ENCODE measurements around the gene TRIM71.

The TRIM71 gene

DNA sequence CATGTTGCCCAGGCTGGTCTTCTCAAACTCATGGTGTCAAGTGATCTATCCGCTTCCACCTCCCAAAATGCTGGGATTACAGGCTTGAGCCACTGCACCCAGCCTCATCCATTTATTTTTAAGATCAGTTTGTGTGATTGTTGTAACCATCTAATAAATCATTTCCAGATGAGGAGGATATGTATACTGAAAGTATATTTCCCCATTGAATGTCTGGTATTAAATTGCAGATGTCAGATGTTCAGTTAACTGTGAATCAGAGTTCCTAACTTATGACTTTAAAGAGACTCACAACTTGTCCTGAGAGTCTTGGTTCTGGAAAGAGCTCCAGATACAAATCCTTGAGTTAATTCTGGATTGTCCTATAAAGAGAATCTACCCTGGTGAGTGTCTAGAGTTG is 62.4 kb downstream of the TRIM71 start:
- Mint-ChIP-seq H3K27me3 (no peaks in the 10 kb centered on the region), H3K36me3 (no peaks in the 10 kb centered on the region), H3K9me3 (ENCODE audit: low read depth) (no peaks in the 10 kb centered on the region), H3K27ac (no peak overlapping the region), H3K4me3 (no peak overlapping the region), H3K4me1 (ENCODE audit: low read depth) (peaks cover 11% of the 10 kb centered on the region)

DNA sequence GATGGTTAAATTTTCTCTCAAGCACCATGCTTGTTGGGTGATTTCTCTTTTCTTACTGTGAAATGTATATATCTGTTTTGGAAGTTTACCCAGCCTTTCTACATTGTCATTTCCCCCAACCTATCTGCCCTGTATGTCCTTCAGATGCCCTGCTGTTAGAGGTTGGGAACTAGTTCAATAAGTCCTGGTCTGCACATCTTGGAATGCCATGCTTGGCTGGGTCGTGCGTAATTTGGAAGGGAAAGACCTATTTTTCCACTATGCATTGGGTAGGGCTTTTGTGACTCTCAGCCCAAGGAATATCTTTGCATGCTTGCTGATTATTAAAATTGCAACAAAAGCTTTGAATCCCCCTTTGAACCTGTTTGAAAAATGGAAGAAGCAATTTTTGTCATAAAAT is 63.8 kb downstream of the TRIM71 start:
- no peaks in the 10 kb centered on the region for H3K9me3 Mint-ChIP-seq (ENCODE audit: low read depth)
- H3K4me3 Mint-ChIP-seq, result no peak overlapping the region
- H3K27me3 Mint-ChIP-seq, result no peaks in the 10 kb centered on the region
- H3K27ac Mint-ChIP-seq, result no peak overlapping the region
- H3K36me3 Mint-ChIP-seq, result no peaks in the 10 kb centered on the region
- peaks cover 11% of the 10 kb centered on the region for H3K4me1 Mint-ChIP-seq (ENCODE audit: low read depth)

DNA sequence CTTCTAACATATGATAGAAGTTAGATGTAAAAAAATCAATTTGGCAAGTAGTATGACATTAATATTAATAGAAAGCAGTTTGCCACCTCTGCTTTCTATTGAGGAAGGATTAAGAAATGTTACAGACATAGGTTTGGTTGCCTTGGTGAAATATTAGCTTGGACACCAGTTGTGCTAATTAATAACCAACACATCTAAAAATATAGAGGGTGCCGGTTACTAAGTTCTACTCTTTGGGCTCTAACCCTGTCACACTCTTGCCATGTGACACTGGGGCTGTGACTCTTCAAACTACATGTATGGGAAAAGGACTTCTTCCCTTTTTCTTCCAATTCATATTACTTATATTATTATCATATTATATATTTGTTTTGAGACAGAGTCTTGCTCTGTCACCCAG is 64.4 kb downstream of the TRIM71 start:
- Mint-ChIP-seq H3K9me3 (ENCODE audit: low read depth) (no peaks in the 10 kb centered on the region), H3K4me1 (ENCODE audit: low read depth) (peaks cover 11% of the 10 kb centered on the region), H3K27me3 (no peaks in the 10 kb centered on the region), H3K4me3 (no peak overlapping the region), H3K36me3 (no peaks in the 10 kb centered on the region), H3K27ac (no peak overlapping the region)

DNA sequence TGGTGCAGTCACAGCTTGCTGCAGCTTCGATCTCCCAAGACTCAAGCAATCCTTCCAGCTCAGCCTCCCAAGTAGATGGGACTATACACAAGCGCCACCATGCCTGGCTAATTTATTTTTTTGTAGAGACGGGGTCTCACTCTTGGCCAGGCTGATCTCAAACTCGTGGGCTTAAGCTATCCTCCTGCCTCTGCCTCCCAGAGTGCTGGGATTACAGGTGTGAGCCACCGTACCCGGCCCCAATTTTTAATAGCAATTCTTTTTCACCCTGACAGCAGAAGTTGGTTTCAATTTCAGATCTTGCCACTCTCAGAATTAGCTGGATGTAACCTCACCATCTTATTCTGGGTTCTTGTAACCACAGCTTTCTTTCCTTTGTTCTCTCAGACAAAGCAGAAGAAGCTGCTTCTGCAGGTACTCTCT is 64.8 kb downstream of the TRIM71 start:
- Mint-ChIP-seq H3K4me3 (no peak overlapping the region), H3K9me3 (ENCODE audit: low read depth) (no peaks in the 10 kb centered on the region), H3K4me1 (ENCODE audit: low read depth) (peaks cover 11% of the 10 kb centered on the region), H3K27me3 (no peaks in the 10 kb centered on the region), H3K27ac (no peak overlapping the region), H3K36me3 (no peaks in the 10 kb centered on the region)

DNA sequence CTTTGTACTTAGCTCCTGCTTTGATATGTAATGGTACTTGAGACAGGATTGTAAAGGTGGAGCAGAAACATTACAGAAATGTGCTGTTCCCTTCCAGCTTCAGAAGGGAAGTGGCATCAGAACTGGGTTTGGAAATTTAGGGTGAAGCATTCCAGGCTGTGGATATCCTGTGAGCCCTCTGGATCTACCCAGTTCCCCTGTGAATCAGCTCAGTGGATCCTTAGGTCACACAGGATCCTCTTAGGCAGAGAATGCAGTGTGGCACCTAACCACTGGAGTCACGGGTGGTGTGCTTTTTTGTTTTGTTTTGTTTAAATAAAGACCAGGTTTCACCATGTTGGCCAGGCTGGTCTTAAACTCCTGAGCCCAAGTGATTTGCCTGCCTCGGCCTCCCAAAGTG is 66.0 kb downstream of the TRIM71 start:
- Mint-ChIP-seq H3K4me1 (ENCODE audit: low read depth) (peaks cover 11% of the 10 kb centered on the region), H3K36me3 (no peaks in the 10 kb centered on the region), H3K4me3 (no peak overlapping the region), H3K27ac (no peak overlapping the region), H3K9me3 (ENCODE audit: low read depth) (no peaks in the 10 kb centered on the region), H3K27me3 (no peaks in the 10 kb centered on the region)

DNA sequence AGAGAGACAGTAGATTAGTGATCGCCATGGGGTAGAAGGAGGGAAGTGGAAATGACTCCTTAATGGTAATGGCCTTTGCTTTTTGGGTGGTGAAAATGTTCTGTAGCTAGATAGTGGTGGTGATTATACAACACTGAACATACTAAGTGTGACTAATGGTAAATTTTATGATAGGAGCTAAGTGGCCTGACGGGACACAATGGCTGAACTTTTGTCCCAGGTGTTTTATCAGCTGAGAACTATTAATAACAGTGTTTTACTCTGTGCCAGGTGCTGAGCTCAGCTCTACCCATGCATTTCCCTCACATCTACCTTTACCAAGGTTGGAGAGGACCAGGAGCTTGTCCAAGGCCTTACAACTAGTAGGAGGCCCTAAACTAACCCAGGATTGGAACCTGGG is 66.8 kb downstream of the TRIM71 start:
- Mint-ChIP-seq H3K4me1 (ENCODE audit: low read depth) (peaks cover 11% of the 10 kb centered on the region), H3K27ac (no peak overlapping the region), H3K27me3 (no peaks in the 10 kb centered on the region), H3K4me3 (no peak overlapping the region), H3K9me3 (ENCODE audit: low read depth) (no peaks in the 10 kb centered on the region), H3K36me3 (no peaks in the 10 kb centered on the region)

DNA sequence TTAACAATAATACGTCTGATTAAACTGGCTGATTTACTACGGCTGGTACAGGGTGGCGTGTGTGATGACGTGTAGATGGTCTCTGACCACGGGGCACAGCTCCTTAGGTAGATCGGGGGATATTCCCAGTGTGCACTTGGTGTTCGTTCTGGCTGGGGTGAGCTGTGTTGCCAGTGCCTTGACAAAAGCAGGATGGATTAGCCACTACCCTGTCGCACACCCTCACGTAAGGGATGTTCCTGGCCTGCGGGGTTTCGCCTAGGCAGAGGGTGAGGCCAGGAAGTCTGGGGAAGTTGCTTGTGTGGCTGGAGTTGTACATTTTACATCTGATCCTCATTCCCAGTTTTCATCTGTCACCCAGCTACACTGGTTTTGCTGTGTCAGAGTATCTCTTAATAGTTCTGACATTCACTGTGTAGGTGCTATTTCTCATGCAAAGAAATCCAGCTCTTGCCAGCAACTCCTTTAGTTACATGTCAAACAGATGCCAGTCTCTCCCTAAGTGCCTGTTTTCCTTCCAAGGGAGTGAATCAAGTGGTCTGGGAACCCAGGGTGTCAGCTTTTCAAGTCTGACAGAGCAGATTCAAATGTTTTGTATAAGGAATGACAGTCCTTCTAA is 67.6 kb downstream of the TRIM71 start:
- H3K27ac Mint-ChIP-seq, result no peak overlapping the region
- H3K9me3 Mint-ChIP-seq (ENCODE audit: low read depth), result no peaks in the 10 kb centered on the region
- H3K4me1 Mint-ChIP-seq (ENCODE audit: low read depth), result peaks cover 11% of the 10 kb centered on the region
- no peaks in the 10 kb centered on the region for H3K27me3 Mint-ChIP-seq
- H3K4me3 Mint-ChIP-seq, result no peak overlapping the region
- no peaks in the 10 kb centered on the region for H3K36me3 Mint-ChIP-seq

DNA sequence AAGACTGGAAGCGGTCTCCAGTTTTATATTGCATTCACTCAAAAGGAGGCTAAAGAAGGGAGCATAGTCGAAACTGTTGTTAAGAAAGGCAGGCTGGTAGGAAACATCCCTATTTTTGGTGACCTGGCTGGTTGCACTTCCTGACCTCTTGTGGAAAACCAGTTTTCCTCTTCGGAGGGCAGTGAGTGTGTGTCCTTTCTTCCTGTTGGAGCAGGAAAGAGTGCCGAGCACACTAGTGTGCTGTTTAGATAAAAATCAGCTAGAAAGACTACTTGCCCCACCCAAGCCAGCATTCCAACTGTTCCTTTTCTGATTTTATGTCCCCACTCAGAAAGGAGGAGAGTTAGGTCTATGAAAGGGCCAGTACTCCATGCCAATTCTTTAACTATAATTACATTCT is 68.5 kb downstream of the TRIM71 start:
- Mint-ChIP-seq H3K36me3 (no peaks in the 10 kb centered on the region), H3K4me1 (ENCODE audit: low read depth) (peaks cover 11% of the 10 kb centered on the region), H3K9me3 (ENCODE audit: low read depth) (no peaks in the 10 kb centered on the region), H3K4me3 (no peak overlapping the region), H3K27me3 (no peaks in the 10 kb centered on the region), H3K27ac (no peak overlapping the region)

DNA sequence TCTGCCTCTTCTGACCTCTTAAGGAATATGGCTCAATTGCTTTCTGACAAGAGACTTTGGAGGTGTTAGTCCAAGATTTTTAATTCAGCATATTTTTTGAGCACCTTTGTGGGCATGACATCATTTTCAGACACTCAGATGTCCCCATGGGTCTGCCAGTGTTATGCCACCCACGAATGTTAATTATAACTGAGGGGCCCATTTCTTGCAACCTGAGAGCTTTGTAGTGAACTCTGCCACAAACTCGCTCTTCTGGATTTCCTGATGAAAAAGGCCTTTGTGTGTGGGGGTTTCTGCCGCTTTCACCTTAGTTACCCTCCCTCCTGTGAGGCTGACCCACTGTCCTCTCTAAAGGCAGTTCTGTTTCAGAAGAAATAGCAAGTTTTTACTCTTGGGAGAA is 69.1 kb downstream of the TRIM71 start:
- Mint-ChIP-seq H3K27ac (no peak overlapping the region), H3K4me3 (no peak overlapping the region), H3K4me1 (ENCODE audit: low read depth) (peaks cover 11% of the 10 kb centered on the region), H3K36me3 (no peaks in the 10 kb centered on the region), H3K27me3 (no peaks in the 10 kb centered on the region), H3K9me3 (ENCODE audit: low read depth) (no peaks in the 10 kb centered on the region)

DNA sequence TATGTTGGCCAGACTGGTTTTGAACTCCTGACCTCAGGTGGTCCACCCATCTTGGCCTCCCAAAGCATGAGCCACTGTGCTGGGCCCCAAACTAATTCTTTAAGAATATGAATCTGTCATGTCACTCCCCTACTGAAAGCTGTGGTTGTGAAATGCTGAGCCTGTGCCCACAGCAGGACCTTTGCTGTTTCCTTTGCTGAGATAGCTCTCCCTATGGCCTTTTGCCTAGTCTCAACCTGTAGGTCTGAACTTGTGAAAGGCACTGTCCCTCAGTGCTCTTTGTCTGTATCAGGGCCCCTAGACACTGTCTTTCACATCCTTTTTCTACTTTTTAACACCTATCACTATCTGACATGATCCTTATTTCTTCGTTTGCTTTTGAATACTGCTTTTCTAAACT is 70.9 kb downstream of the TRIM71 start:
- H3K27ac Mint-ChIP-seq, result no peak overlapping the region
- H3K36me3 Mint-ChIP-seq, result no peaks in the 10 kb centered on the region

DNA sequence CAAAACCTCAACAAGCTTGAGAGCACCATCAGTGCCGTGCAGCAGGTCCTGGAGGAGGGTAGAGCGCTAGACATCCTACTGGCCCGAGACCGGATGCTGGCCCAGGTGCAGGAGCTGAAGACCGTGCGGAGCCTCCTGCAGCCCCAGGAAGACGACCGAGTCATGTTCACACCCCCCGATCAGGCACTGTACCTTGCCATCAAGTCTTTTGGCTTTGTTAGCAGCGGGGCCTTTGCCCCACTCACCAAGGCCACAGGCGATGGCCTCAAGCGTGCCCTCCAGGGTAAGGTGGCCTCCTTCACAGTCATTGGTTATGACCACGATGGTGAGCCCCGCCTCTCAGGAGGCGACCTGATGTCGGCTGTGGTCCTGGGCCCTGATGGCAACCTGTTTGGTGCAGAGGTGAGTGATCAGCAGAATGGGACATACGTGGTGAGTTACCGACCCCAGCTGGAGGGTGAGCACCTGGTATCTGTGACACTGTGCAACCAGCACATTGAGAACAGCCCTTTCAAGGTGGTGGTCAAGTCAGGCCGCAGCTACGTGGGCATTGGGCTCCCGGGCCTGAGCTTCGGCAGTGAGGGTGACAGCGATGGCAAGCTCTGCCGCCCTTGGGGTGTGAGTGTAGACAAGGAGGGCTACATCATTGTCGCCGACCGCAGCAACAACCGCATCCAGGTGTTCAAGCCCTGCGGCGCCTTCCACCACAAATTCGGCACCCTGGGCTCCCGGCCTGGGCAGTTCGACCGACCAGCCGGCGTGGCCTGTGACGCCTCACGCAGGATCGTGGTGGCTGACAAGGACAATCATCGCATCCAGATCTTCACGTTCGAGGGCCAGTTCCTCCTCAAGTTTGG is 72.9 kb downstream of the TRIM71 start:
- H3K4me1 Mint-ChIP-seq (ENCODE audit: low read depth), result no peaks in the 10 kb centered on the region
- H3K27me3 Mint-ChIP-seq, result no peaks in the 10 kb centered on the region
- no peak overlapping the region for H3K27ac Mint-ChIP-seq
- H3K9me3 Mint-ChIP-seq (ENCODE audit: low read depth), result no peaks in the 10 kb centered on the region
- no peaks in the 10 kb centered on the region for H3K36me3 Mint-ChIP-seq
- no peak overlapping the region for H3K4me3 Mint-ChIP-seq

More for the DNA sequence above, 70.9 kb downstream of the TRIM71 start:
- no peaks in the 10 kb centered on the region for H3K9me3 Mint-ChIP-seq (ENCODE audit: low read depth)
- no peaks in the 10 kb centered on the region for H3K27me3 Mint-ChIP-seq
- no peaks in the 10 kb centered on the region for H3K4me1 Mint-ChIP-seq (ENCODE audit: low read depth)
- no peak overlapping the region for H3K4me3 Mint-ChIP-seq

DNA sequence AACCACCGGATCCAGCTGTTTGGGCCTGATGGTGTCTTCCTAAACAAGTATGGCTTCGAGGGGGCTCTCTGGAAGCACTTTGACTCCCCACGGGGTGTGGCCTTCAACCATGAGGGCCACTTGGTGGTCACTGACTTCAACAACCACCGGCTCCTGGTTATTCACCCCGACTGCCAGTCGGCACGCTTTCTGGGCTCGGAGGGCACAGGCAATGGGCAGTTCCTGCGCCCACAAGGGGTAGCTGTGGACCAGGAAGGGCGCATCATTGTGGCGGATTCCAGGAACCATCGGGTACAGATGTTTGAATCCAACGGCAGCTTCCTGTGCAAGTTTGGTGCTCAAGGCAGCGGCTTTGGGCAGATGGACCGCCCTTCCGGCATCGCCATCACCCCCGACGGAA is 73.6 kb downstream of the TRIM71 start:
- no peaks in the 10 kb centered on the region for H3K9me3 Mint-ChIP-seq (ENCODE audit: low read depth)
- H3K27ac Mint-ChIP-seq, result no peak overlapping the region

DNA sequence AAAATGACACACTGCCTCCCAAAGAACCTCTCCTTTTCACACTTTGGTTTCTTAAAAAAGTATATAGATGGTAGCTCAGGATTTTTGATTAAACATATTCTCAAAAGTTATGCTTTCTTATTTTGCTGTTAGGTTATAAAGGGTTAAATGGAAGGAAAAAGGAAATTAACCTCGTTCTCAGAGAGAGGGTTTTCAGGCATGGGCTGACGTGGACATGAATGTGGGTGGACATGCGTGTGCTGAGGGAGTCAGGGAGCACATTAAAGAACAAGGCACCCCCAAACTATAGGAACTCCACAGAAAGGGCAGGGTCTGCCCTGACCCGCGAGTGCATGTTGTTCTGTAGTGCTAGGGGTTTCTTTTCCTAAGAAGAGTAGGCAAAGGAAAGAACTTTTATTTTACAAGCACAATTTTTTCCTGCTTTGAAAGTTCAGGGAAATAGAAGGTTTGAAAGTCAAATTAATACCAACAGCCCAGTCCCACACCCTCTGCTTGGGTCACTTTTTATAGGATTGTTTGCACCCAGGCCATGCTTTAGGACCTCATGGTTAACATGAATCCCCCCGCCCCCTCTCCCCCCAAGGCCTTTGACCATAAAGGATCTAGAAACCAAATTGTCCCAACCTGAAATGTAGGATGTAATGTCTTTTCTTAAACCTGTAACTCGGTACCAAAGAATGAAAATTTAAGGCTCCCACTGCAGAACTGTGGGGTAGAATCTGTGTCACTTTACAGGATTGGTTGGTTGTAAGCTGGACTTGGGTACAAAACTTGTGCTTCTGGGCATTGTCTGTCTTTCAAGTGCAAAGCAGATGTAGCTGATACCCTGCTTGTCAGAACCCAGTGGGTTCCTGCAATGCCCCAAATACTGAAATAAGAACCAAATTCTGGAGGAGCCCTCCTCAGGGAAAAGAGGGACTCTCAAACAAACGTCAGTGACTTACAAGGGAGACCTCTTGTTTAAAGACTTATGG is 75.1 kb downstream of the TRIM71 start:
- Mint-ChIP-seq H3K27me3 (peaks cover 2% of the 10 kb centered on the region), H3K9me3 (ENCODE audit: low read depth) (no peaks in the 10 kb centered on the region), H3K4me1 (ENCODE audit: low read depth) (no peaks in the 10 kb centered on the region), H3K27ac (no peak overlapping the region), H3K4me3 (no peak overlapping the region), H3K36me3 (no peaks in the 10 kb centered on the region)

More for the DNA sequence above, 73.6 kb downstream of the TRIM71 start:
- Mint-ChIP-seq H3K4me3 (no peak overlapping the region), H3K27me3 (peaks cover 2% of the 10 kb centered on the region), H3K4me1 (ENCODE audit: low read depth) (no peaks in the 10 kb centered on the region), H3K36me3 (no peaks in the 10 kb centered on the region)

DNA sequence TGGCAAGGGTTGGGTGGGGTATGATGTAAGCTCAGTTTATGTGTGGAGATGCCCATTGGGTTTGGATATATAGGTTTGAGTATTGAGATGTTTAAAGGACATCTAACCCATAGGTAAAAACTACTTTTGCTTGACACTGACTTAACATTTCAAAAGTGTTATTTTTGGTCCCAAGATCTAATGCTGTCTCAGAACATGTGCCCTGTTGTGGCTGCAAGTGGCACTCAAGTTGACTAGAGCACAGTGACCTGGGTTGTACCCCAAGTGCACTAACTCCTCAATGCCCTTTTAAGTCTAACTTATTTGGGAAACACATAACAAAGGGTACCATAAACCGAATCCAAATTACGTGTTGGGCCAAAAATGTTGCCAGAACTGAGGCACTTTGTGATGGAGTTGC is 77.2 kb downstream of the TRIM71 start:
- Mint-ChIP-seq H3K9me3 (ENCODE audit: low read depth) (no peaks in the 10 kb centered on the region), H3K27ac (no peak overlapping the region), H3K4me1 (ENCODE audit: low read depth) (no peaks in the 10 kb centered on the region), H3K36me3 (no peaks in the 10 kb centered on the region), H3K4me3 (no peak overlapping the region), H3K27me3 (peaks cover 7% of the 10 kb centered on the region)

DNA sequence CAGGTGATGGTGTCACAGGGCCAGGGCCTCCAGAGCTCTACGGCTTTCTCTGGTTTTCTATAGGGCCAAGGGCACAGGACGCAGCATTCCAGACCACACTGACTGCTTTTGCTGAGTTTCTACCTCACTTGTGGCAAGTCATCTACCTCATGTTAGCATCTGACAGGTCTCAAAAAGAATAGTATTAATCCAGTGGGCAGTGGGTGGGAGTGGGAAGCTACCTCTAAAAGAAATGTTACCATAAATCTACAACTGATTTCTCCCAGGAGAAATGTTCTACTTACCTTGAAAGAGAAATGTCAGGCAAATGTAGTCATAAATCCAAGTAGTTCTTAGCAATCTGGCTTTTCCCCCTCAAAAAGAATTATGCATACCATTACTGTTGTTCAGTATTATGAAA is 77.9 kb downstream of the TRIM71 start:
- no peaks in the 10 kb centered on the region for H3K36me3 Mint-ChIP-seq
- H3K9me3 Mint-ChIP-seq (ENCODE audit: low read depth), result no peaks in the 10 kb centered on the region
- no peaks in the 10 kb centered on the region for H3K4me1 Mint-ChIP-seq (ENCODE audit: low read depth)
- H3K4me3 Mint-ChIP-seq, result no peak overlapping the region
- peaks cover 7% of the 10 kb centered on the region for H3K27me3 Mint-ChIP-seq
- no peak overlapping the region for H3K27ac Mint-ChIP-seq
